DOHH2 (cell line): ENCODE results near the gene CLCN6.

Source experiments
- CTCF ChIP-seq: fragments of 200-600 bp; sonication (generic); IDR thresholded peaks from one replicate; pipeline ENCODE4 v1.5.1; 2014; ENCODE audit warnings: antibody characterized with exemption, mild to moderate bottlenecking, low read depth, low read length; ENCODE audit not compliant: poor library complexity, severe bottlenecking
- EZH2phosphoT487 ChIP-seq: fragments of 200-600 bp; sonication (generic); IDR thresholded peaks from 2 replicates; pipeline ENCODE4 v1.6.1; 2017; ENCODE audit warnings: borderline replicate concordance, mild to moderate bottlenecking, antibody characterized with exemption, low read length, moderate library complexity, mixed read lengths

GRCh38 chr1:11764115-11764514 is 41.9 kb upstream of the CLCN6 start:
- TF ChIP-seq CTCF (no peak), EZH2phosphoT487 (no peak)
